IPS DF 6.9 (cell line): ENCODE measurements around the gene ITGB5.
"Not testable (repeated sequence)": the region's sequence is repeated elsewhere in the genome, so short reads cannot be mapped to it uniquely, and the experiment has no call there.

Experiments used
- DNase-seq: peaks from one replicate; pipeline ENCODE4 v3.0.0-alpha.2; 2013; ENCODE audit warnings: low read depth, low spot score
- H3K27ac ChIP-seq: one replicate; pipeline ENCODE4 v1.5.1; 2013; ENCODE audit warnings: low read length, control low read depth
- H3K27me3 ChIP-seq: 2 replicates; pipeline ENCODE4 v1.6.1; 2013; ENCODE audit warnings: mild to moderate bottlenecking, low read length; ENCODE audit not compliant: control insufficient read depth, insufficient read depth
- H3K36me3 ChIP-seq: 2 replicates; pipeline ENCODE4 v1.6.1; 2013; ENCODE audit warnings: low read length; ENCODE audit not compliant: control insufficient read depth, insufficient read depth
- H3K4me1 ChIP-seq: 2 replicates; pipeline ENCODE4 v1.6.1; 2013; ENCODE audit warnings: low read length; ENCODE audit not compliant: control insufficient read depth, insufficient read depth
- H3K4me3 ChIP-seq: 2 replicates; pipeline ENCODE4 v1.5.1; 2013; ENCODE audit warnings: mild to moderate bottlenecking, low read length
- H3K9me3 ChIP-seq: 2 replicates; pipeline ENCODE4 v1.6.1; 2013; ENCODE audit warnings: low read length, inconsistent platforms; ENCODE audit not compliant: control insufficient read depth, insufficient read depth
- WGBS: extraction: QIAGEN DNeasy Blood & Tissue Kit; methylation state at CpG from one replicate; pipeline ENCODE4 v1.1.7; 2013; ENCODE audit warnings: mixed read lengths, missing lambda C conversion rate; ENCODE audit not compliant: insufficient read length, insufficient coverage; 5-methylcytosine and 5-hydroxymethylcytosine counted together

ITGB5 gene

GRCh38 chr3:124827476-124828206, 59.5 kb downstream of the ITGB5 start:
- not testable (repeated sequence) for H3K27me3 ChIP-seq, H3K9me3 ChIP-seq, H3K4me3 ChIP-seq, DNase-seq, H3K4me1 ChIP-seq, H3K36me3 ChIP-seq
- peak overlapping the region; percentile 27 for H3K27ac ChIP-seq
- WGBS: no CpG with 5 or more reads among the region's 15 CpGs

DNA sequence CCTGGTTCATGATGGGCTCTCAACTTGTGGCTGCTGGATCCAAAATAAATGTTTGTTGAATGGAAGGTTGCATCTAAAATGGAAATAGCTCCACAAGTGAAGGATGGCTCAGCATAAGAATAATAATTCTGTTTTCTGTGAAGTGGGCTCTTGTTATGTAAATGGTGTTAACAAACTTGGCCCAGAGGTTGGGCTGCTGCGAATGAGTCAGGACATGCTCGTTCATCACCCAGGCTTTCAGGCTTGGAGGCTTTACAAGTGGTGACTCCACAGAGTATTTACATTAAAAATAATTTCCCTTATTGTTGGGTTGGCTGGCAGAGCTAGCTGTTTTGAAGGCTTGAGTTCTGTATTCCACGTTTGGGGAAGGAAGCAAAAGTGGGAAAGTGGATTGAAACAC, 60.5 kb downstream of the ITGB5 start:
- no peak overlapping the region for H3K4me3 ChIP-seq
- H3K4me1 ChIP-seq: peaks cover 10% of the 10 kb centered on the region
- no CpG with 5 or more reads among the region's 3 CpGs for WGBS
- no peaks in the 10 kb centered on the region for H3K27me3 ChIP-seq
- no peak for DNase-seq
- H3K27ac ChIP-seq: peak overlapping the region; percentile 56
- H3K36me3 ChIP-seq: no peaks in the 10 kb centered on the region
- H3K9me3 ChIP-seq: no peaks in the 10 kb centered on the region

DNA sequence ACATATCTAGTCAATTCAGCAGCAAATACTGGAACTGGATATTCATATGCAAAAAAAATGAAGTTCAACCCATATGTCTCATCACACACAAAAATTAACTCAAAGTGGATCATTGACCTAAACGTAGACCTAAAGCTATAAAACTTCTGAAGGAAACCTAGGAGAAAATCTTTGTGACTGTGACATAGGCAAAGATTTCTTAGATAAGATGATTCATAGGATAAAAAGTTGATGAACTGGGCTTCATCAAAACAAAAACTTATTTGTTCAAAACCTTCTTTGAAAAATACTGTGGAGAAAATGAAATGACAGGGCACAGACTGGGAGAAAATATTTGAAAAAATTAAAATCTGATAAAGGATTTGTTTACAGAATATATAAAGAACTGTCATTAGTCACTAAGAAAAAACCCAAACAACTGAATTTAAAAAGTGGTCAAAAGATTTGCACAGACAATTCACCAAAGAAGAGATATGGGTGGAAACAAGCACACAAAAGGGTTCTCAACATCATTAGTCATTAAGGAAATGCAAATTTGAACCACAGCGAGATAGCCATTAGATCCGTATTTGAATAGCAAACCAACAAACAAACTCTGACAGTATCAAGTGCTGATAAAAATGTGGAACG, 62.8 kb downstream of the ITGB5 start:
- Histone ChIP-seq H3K27me3 (no peaks in the 10 kb centered on the region), H3K36me3 (no peaks in the 10 kb centered on the region; the same call in 1 of the 2 replicates), H3K9me3 (no peaks in the 10 kb centered on the region), H3K4me3 (no peak overlapping the region), H3K4me1 (peaks cover 7% of the 10 kb centered on the region; the same call in 1 of the 2 replicates), H3K27ac (no peak overlapping the region)
- no peak for DNase-seq
- WGBS: no CpG with 5 or more reads among the region's 4 CpGs

- Histone ChIP-seq H3K9me3 (no peaks in the 10 kb centered on the region), H3K36me3 (no peaks in the 10 kb centered on the region; the same call in 1 of the 2 replicates), H3K27me3 (no peaks in the 10 kb centered on the region), H3K27ac (no peak overlapping the region), H3K4me1 (peaks cover 6% of the 10 kb centered on the region; the same call in 1 of the 2 replicates), H3K4me3 (no peak overlapping the region)
- no CpG with 5 or more reads among the region's 2 CpGs for WGBS
- no peak for DNase-seq
Measured at GRCh38 chr3:124823648-124824047, 63.5 kb downstream of the ITGB5 start.

GRCh38 chr3:124823206-124823605, 64.0 kb downstream of the ITGB5 start:
- Histone ChIP-seq H3K4me1 (peaks cover 4% of the 10 kb centered on the region; the same call in 1 of the 2 replicates), H3K4me3 (no peak overlapping the region), H3K36me3 (no peaks in the 10 kb centered on the region; the same call in 1 of the 2 replicates), H3K9me3 (no peaks in the 10 kb centered on the region), H3K27me3 (no peaks in the 10 kb centered on the region), H3K27ac (no peak overlapping the region)
- no peak for DNase-seq
- WGBS: no CpG with 5 or more reads among the region's 1 CpG

DNA sequence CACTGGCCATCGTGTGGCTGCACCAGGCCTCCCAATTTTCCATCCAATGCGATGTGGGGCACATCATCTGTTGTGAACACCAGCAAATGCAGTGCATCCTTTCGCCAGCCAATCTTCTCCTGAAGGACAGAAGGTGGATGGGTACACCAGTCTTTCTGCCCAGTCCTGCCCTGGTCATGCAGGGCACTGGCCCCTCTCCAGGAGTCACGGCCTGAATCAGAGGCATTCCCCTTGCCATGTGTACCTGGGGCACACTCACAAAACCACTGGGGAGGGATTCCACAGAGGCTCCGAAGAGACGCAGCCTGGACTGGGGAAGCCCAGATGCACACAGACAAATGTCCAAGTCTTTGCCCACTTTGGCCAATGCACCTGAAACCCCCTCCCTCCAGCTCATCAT, 65.8 kb downstream of the ITGB5 start:
- no peak for DNase-seq
- H3K9me3 ChIP-seq: no peaks in the 10 kb centered on the region
- H3K4me3 ChIP-seq: no peak overlapping the region
- H3K27me3 ChIP-seq: no peaks in the 10 kb centered on the region
- H3K36me3 ChIP-seq: peaks cover 8% of the 10 kb centered on the region
- WGBS: no CpG with 5 or more reads among the region's 6 CpGs
- H3K4me1 ChIP-seq: 0 out of 2 replicates have a peak, but pooled peaks cover 1% of the 10 kb centered on the region
- no peak overlapping the region for H3K27ac ChIP-seq

DNA sequence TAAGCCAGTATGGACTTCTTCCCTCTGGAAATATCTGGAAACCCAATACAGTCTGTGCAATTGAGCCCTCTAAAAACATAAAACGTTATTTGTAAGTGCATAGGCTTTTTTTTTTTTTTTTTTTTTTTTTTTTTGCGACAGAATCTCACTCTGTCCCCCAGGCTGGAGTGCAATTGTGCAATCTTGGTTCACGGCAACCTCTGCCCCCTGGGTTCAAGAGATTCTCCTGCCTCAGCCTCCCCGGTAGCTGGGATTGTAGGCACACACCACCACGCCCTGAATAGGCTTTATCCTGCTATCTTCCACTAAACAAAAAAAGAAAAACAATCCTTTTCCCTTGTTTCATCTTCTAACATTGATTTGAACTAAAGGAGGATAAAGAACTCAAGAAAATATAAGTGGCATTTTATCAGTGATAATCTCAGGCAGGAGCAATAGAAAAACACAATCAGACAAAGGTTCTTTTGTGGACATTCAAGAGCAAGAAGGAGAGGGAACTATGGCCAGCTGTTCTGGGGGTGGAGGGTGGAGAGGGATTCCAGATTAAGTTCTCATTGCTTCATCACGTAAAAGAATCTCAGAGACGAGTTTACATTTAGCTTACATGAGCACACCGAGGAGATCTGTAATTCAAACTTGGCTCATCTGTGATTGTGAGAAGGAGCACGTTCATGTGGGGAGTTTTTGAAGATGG, 68.6 kb downstream of the ITGB5 start:
- peaks cover 22% of the 10 kb centered on the region for H3K36me3 ChIP-seq
- H3K27ac ChIP-seq: no peak overlapping the region
- no peak for DNase-seq
- H3K4me3 ChIP-seq: no peak overlapping the region
- WGBS: no CpG with 5 or more reads among the region's 9 CpGs
- 0 out of 2 replicates have a peak, but pooled peaks cover 1% of the 10 kb centered on the region for H3K4me1 ChIP-seq
- no peaks in the 10 kb centered on the region for H3K9me3 ChIP-seq
- H3K27me3 ChIP-seq: no peaks in the 10 kb centered on the region

- H3K9me3 ChIP-seq: no peaks in the 10 kb centered on the region
- no peak overlapping the region for H3K27ac ChIP-seq
- H3K4me1 ChIP-seq: 0 out of 2 replicates have a peak, but pooled peaks cover 1% of the 10 kb centered on the region
- no peaks in the 10 kb centered on the region for H3K27me3 ChIP-seq
- WGBS: no CpG with 5 or more reads among the region's 6 CpGs
- H3K36me3 ChIP-seq: peaks cover 23% of the 10 kb centered on the region
- H3K4me3 ChIP-seq: no peak overlapping the region
- DNase-seq: no peak
Measured at GRCh38 chr3:124817079-124817478, 70.1 kb downstream of the ITGB5 start.

DNA sequence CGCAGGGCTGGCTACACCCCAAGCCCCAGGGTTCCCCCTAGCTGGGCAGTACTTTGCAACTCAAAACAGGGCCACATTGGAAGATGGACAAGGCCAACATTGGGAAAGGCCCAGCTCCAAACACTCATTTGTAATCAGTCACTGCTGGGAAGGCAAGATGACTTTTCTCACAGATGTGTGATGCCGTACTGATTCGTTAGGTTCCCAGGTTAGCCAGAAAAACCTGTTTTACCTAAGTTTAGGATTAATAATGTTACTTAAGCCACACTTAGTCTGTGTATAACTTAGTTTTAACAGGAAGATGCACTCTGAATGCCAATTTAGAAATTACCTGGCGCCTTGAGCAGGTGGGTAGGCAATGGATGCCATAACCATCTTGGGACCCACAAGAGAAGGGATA, 71.0 kb downstream of the ITGB5 start:
- no peaks in the 10 kb centered on the region for H3K27me3 ChIP-seq
- H3K4me1 ChIP-seq: 0 out of 2 replicates have a peak, but pooled peaks cover 1% of the 10 kb centered on the region
- H3K9me3 ChIP-seq: no peaks in the 10 kb centered on the region
- DNase-seq: no peak
- no peak overlapping the region for H3K4me3 ChIP-seq
- H3K36me3 ChIP-seq: peaks cover 23% of the 10 kb centered on the region
- H3K27ac ChIP-seq: no peak overlapping the region
- no CpG with 5 or more reads among the region's 4 CpGs for WGBS

DNA sequence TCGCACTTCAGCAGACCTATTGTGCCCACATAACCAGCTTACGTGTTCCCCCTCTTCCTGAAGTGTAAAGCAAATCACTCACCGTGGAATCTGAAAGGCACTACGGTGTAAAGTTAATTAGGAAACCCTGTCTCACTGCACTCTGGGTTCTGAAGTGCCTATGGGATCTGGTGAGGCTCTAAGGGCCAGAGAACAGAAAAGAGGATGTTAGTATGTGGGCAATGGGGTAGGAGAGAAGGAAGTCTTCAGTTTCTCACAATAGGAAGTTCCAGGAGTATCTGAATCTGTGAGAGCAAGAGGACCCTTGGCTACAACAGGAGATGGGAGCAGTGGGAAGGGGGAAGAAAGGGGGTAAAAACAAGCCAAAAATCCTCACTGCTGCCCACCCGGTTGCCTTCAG, 71.4 kb downstream of the ITGB5 start:
- H3K36me3 ChIP-seq: peaks cover 23% of the 10 kb centered on the region
- no peaks in the 10 kb centered on the region for H3K27me3 ChIP-seq
- H3K27ac ChIP-seq: no peak overlapping the region
- H3K4me3 ChIP-seq: no peak overlapping the region
- H3K9me3 ChIP-seq: no peaks in the 10 kb centered on the region
- H3K4me1 ChIP-seq: 0 out of 2 replicates have a peak, but pooled peaks cover 1% of the 10 kb centered on the region
- DNase-seq: no peak
- no CpG with 5 or more reads among the region's 5 CpGs for WGBS
